Activated CD4-positive, CD25-positive, alpha-beta regulatory T cell (primary cell): ENCODE results near the gene MAP6.

Experiments
- DNase-seq, 4 experiments: peaks; one replicate each; lab custom pipeline; 2025; lab: John Stamatoyannopoulos, UW

The MAP6 gene

DNA sequence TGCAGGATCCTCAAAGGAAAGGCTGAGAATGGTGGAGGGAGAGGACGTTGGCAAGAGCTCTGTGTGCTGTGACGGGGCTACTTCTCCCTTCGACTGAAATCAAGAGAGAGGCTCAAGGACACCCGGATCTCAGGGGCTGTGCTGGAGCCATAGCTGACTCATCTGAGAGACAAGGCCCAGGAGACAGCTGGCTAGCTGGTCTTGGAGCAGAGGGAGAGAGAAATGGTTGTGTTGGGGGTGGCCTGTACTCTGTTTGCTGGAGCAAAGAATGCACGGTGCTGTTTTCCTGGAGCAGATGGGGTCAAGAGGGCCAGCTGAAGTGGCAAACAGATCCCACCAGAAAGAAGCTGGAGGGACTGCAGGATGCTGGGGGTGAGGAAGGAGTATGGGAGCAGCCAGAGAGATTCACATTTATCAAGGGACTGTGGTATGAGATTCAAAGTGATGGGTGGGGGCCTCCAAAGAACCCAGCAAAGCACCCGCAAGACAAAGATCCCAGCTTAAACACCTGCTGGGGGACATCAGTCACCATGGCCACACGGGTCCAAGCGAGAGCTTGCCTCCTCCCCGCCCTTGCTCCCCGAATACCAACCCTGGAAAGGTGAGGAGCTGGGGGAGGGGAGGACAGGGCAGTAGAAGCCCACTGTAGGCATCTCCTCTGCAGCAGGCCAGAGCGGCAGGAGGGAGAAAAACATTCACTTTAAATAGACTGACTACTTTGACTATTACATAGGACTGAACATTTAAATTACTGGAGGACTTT, 40.8 kb downstream of the MAP6 start:
- DNase-seq = no peak

DNA sequence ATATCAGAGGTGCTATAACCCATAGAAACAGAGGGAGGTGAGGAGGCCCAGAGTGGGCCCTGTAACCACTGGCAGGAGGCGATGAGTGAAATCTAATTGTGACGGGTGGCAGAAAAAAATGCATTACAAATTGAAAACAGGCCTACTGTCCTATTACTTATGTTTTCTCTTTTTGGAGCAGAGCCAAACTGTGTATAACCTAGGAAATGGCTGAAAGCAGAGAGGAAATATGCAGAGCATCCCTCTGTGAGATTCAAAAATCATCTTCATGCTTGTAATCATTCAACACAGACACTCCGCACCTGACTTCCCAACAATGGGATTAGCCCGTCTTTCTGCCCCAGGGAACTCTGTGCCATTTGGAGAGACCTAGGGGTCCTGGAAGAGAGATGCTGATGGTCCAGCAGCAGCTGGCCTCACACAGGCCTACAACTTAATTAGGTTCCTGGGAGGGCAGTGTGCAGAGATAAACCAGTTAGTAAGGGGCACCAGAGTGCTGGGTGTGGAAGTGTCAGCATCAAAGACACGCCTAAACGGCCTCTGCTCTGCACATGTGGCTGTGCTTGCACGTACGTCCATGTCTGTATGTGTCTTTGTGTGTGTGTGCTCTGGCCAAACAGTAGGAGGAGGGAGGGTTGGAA, 41.8 kb downstream of the MAP6 start:
- DNase-seq = no peak

DNA sequence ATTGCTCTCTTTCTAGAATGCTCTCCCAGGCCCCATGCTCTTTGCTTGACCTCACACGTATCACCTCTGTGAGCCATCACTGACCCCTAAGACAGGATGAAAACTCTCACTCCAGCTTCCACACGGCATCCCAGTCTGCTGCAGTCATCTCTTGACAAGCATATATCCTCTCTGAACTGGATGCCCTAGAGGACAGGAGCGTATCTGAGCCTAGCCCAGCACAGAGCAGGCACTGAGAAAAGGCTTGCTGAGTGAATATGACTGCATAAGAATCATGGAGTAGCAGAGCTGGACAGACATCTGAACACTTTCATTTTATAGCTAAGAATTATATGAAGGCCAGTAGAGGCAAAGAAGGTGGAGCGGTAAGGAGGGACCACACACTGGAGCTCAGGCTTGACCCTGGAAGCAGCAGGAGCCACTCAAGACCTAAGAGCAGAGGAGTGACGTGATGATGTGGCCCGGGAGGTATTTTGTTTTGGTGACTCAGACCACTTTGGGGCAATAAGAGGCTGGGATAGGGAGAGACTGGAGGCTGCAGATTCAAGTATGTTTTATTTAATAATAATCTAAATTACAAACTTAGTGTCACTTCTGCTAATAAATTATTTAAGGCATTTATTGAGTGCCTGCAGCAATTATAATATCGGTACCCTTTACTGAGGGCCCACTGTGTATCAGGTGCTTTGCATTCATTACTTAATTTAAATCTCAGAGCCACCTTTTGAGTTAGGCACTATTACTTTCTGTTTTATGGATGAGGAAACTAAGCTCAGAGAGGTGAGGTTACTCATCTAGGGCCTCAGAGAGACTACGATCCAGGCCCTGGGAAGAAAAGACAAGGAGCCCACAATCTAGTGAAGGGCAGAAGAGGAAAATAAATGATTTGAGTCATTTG, 42.6 kb downstream of the MAP6 start:
- no peak for DNase-seq

DNA sequence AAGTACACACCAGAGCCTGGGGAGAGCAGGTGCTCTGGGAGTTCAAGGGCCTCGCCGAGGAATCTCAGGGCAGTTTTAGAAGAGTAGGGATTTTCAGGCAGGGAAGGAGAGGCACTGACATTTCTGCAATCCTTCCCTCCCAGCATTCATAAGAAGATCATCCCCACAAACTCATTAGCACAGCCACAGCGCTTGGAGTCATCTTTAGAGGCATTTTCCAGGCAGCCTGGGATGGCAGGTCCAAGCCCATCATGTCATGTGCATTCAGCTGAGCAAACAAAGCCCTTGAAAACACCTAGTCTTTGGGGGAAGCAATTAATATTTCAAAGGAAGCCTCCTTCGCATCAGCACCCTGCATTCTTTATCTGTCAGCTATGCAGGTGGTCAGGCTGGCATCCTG, 43.8 kb downstream of the MAP6 start:
- no peak for DNase-seq

DNA sequence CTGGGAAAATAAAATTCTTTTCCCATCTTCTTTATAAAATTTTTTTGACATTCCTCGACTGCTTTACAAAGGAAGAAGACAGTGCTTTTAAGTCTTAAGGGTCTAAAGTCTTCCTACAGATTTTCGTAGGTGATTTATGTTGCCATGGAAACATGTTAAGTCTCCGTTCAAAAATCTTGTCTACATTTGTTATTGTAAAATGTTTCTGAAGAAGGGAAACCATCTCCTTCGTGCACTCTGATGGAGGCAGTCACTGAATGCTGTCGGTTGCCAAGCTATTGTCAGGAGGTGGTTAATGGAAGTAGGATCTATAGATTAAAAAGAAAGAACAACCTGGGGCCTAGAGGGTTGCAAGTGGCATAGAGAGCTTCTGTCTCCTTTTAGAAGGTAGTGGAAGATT, 52.6 kb downstream of the MAP6 start:
- DNase-seq = no peak

DNA sequence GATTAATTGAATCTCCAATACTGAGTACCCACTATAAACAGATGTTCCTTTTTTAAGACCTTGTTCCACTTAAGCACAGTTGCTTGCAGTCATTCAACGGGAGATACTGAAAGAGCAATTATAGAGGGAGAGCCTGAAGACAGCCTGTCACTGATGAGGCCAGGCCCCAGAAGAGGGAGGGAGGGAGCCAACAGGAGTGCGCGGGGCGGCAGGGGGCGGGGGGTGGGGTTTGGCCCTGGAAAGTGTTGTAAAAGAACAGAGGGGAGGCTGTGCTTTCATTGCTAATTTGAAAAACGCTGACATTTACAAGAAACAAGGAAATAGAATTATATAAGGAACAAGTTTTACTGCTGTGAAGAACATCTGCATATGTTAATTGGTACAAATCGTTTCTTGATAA, 53.1 kb downstream of the MAP6 start:
- DNase-seq = no peak

DNA sequence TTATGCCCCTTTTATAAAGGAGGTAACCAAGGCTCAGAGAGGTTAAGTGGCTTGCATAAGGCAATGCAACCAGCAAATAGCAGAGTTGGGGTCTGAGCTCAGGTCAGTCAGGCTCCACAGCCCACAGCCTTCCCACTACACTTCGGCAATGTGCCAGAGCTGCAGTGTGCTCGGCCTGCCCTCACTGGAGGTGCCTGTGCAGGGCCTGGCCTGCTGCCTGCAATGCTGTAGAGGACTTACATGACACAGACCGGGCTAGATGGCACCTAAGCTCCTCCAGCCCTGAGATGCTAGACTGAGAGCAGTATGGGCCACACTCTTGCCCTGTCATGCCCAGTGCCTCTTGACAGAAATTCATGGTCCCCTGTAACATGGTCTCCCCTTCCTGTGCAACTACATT, 57.0 kb downstream of the MAP6 start:
- no peak for DNase-seq

DNA sequence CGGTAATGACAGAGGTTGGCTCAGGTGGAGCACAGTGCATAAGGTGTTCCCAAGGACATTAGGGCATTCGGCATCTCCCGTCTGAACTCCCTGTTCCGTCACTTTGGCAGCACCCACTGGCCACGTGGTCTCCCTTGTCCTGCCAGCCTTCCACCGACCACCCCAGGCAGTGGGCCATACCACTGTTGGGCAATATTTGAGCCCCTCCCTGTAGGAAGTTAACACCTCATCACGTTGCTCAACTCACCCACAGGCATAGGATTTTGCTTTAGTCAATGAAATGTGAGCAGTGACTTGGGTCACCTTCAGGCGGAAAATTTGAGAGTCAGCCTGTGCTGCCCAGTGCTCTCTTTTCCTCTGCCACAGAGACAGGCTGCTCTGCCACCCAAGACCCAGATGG, 62.7 kb downstream of the MAP6 start:
- DNase-seq = no peak

DNA sequence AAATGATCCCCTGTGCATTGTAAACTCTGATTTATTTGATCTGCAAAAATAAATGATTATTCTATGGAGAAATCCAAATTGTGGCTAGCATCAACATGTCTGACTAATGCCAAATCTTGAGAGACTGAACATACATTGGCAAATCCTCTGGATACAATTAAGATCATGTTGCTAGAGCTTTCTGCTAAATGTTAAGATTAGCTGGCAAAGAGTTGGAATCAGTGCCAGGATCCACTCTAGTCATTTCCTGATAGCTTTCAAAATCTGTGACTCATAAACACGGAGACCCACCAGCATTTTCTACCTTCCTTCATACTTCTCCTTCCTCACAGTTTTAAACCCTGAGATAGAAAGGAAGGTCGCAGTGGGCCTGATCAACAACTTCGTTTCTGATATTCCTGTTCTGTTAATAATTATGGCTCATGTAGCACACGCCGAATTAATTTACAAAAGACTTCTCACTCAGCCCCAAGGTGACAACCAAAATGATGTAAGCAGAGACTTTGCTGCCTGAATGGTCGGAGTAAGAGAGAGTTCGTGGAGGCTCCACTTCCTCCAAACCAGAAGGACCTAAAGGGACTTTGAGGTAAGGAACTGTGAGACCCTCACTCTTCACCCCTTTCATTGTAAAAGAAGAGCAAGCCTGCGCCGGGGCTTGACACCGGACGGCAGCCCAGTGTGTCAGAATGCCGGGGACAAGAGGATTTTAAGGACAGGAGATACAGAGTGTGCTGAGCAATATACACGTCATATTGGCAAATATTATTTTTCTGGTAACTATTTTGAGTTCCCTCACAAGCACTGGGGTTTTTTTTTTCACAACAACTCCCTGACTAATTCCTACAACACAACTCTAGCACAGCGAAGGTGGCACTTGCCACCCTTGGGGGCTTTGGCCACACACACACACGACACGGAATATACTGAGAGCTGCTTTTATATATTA, 64.8 kb downstream of the MAP6 start:
- no peak for DNase-seq

DNA sequence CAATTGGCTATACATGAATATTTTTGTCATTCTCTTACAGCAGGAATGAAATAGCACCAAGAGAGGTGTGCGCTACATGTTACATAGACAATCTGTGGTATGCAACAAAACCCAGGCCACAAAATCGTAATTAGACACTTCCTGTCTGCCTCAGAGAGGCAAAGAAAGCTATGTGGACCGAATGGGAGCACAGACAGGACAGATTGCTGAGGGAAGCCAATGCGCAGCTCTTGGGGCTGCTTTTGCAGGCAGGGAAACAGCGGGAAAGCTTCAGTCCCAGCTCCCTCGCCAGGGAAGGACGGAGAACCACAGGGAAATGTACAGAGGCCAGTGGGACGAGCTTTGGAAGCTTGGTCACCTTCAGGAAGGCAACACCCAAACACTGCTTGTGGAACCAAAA, 65.9 kb downstream of the MAP6 start:
- DNase-seq = no peak

DNA sequence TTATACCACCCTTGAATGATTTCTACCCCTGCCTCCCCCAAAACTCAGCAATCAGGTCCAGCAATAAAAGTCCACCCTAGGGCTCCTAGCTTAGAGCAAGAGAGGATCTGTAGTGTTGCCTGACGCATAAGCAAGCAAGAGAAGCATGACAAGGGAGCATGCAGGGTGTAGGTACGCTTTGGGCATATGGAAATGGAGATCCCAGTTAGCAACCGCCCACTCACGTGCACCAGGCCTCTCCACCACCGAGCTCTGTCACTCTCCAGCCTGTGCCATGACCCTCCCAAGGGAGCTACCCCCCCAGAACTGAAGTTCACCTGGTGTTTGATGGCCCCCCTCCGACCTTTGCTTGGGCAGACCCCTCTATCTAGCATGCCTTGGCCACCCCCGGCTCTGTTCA, 67.3 kb downstream of the MAP6 start:
- no peak for DNase-seq

DNA sequence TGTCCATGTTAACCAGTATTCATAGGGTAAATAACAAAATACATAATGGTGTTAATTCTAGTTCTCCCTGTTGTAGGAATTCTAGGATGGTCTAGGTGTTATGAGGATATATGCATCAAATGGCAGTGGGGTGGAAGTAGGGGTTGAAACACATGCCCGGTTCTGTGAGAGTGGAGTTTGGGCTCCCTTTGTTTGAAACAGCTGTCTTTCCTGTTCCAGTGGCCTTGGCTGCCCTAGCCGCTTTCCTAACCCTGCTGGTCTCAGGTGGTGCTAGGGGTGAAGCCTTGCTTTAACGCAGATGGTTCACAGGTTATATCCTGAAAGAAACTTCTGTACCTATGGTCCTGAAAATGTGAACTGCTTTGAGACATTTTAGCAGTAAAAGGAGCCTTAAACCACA, 68.5 kb downstream of the MAP6 start:
- DNase-seq = no peak

DNA sequence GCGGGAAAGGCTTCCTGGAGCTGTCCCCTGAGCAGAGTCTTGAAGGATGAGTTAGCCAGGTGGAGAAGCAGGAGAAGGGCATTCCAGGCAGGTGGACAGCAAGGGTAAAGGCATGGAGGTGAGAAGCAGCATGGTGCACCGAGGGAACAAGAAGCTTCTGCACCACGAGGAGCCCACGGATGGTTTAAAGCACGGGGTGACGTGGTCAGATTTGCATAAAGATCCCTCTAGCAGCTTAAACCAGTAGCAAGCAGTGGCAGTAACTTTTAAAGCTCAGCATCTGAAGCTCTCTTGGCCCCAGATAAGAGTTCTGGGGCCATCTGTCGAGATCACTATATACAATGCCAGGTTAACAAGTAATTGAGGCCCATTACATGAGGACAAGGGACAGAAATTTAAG, 69.9 kb downstream of the MAP6 start:
- no peak for DNase-seq

DNA sequence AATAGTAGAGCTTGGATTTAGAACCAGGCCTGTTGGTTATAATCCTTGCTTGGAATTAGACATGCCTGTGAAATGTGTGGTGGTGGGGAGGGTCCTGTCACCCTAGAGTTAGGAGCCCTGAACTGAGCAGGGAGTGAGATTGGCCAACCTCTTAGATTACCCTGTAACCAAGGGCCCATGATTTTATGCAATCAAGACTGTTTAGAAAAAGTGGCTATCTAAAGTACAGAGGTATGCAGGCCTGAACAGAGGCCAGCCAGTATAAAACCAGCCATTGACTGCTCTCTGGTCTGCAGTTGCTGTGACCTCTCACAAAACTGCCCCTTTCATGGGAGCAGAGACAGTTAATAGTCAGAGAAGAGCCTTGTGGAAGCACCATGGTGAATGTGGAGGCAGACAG, 70.6 kb downstream of the MAP6 start:
- no peak for DNase-seq

DNA sequence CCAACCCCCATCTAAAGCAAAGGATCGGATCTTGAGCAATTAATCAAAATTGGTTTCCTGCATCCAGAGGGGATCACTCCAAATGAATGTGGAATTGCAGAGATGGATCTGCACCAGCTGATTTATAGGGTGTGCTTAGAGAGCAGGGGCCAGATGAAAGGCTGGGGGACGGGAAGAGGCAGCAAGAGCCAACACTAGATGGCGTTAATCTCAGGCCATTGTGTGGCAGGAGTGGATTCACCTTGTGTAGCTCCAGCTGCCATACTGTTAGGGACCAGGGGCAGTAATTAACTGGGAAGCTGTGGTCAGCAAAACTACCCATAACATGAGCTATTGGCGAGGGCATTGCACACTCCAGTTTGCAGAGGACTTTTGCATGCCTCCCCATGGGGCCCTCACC, 71.2 kb downstream of the MAP6 start:
- no peak for DNase-seq

DNA sequence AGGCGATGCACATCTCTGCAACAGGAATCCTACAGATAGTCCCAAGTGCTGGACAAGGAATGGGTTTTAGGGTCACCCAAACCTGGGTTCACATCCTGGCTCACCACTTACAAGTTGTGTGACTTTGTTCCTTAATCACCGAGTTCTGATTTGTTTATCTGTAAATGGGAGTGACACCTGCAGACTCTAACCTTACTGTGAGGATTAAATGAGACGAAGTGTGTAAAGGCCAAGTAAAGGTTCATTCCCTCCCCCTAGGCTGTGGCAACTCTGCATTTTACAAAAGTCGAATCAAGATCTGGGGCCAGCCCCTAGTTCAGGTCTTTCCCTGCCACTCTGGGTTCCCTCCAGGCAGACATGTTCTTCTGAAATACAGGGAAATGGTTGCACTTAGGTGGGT, 71.9 kb downstream of the MAP6 start:
- no peak for DNase-seq

DNA sequence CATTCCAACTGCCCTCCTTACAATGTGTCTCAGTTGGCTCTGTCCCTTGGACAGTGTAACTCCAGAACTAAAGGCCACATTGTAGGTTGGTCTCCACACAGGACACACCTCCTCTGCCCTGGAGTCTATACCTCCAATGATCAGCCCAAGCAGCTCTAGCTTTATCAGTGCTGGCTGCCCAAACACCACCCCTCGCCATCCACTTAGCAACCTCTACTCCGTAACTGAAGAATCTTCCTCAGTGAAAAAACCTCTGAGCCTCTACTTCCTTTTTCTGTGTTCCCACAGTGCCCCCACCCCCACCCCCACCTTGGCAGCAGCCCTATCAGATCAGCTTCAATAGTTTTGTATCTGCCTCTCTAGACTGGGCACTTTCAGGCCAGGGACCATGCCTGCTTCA, 73.4 kb downstream of the MAP6 start:
- DNase-seq = no peak

DNA sequence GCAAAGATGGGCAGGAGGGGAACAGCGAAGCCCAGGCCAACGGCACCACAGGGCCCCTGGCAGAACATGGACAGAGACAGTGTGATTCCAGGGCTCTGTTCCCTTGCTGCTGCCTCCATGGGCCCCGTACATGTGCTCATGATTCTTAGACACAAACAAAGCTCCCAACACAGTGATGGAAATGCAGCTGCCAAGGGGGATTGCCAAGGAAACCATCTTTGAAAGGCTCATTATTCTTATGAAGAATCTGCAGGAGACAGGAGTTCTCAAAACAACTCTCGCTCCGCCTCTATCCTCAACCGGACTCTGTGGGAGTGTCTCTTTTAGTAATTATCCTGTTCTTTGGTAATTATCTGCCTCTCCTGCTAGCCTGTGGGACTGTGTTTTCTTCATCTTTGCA, 74.6 kb downstream of the MAP6 start:
- DNase-seq = no peak

DNA sequence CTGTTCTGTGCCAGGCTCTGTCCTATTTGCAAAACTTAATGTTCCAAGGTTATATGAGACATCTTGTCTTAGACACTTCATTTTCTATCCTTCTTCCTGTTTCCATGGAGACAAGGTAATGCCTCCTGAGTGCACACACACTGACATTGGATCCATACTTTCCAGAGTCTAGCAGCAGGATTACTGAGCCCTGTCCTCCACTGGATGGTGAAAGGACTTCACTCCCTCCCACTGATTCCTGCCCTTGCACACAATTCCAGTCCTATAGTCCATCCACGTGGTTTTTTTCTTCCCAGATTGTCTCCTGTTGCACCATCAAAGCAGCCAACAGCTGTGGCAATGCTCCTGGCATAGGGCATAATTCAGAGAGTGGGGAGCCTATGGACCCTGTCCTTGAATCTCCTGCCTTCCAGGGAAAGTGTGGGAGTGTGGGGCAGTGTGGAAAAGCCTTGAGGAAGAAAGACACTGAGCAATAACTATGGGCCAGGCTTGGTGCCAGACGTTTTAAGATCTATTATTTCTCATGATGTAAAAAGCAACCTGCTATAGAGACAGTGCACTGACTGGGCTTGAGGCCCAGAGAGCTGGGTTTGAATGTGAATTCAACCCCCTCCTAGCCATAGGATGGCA, 75.4 kb downstream of the MAP6 start:
- DNase-seq = no peak

DNA sequence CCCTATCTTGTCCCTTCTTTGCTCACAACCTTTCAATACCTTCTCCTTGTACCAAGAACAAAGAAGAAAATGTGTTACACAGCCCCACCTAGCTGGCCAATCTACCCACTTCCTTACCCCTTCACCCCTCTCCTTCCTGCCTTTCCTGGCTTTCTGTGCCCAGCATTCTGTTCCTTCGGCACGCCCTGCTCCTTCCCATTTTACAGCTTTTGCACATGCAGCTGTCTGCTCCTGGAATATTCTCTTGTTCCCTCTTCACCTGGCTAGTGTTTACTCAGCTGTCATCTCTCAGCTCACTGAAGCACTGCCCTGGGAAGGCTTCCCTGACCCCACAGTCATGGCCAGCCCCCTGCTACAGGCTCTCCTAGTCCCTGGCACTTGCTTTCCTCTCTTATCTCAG, 76.1 kb downstream of the MAP6 start:
- no peak for DNase-seq

DNA sequence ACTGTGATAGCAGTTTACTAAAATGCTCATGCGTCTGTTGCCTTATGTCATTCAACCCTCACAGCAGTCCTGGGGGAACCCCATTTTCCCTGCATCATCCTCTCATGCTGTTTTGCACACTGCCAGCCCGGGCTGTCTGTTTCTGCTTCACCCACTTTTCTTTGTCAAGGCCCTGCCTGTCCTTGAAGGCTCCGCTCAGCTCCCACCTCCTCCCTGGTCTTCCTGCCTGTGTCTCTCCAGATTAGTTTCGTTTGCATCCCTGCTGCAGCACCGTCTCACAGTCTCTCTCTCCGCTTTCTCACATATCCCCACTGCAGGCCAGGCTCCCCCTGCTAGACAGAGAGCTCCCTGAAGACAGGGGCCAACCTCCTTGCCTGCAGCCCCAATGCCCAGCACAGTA, 76.9 kb downstream of the MAP6 start:
- no peak for DNase-seq
